HG02840 (cell line): Measurements from ENCODE around the gene SLC26A8.
"Not testable (repeated sequence)": the region's sequence is repeated elsewhere in the genome, so short reads cannot be mapped to it uniquely, and the experiment has no call there.

ENCODE experiments used
- ATAC-seq: cut with Tn5 transposase; IDR thresholded peaks from one replicate; pipeline ENCODE4 v1.9.1; 2021; ENCODE audit warnings: mild to moderate bottlenecking, moderate library complexity, moderate number of reproducible peaks; ENCODE audit not compliant: unreplicated experiment, low FRiP score

SLC26A8 gene

DNA sequence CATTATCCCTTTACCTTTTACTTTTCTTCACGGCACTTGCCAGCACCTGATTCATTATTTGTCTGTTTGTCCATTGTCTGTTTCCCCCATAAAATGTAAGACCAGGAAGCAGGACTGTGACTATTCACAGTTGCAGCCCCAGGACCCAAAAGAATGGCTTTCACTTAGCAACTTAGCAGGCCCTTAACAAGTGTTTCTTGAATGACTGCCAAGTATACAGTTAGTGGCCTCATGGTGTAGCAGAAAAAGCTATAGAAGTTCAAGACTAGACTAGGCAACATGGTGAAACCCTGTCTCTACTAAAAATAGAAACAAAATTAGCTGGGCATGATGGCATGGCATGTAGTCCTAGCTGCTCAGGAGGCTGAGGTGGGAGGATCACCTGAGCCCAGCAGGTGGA lies 4.3 kb downstream of the SLC26A8 start:
- no peak for ATAC-seq

DNA sequence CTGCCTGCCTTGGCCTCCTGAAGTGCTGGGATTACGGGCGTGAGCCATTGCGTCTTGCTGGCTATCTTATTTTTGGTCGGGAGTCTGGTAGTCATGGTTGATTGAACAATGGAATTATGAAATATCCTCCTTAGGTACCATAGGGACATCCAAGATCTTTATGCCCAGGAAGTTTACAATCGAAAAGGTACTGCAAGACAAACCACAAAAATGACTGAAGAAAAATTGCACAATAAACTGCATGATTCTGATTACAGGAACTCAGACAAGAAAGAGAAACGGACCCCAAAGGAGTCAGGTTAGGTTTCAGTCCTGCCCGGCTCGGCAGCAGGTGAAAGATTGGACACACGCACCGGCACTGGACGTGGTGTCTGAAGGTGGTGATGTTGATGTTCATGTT lies 5.3 kb downstream of the SLC26A8 start:
- no peak for ATAC-seq

GRCh38 chr6:36018339-36018738 lies 6.1 kb downstream of the SLC26A8 start:
- ATAC-seq, result no peak

DNA sequence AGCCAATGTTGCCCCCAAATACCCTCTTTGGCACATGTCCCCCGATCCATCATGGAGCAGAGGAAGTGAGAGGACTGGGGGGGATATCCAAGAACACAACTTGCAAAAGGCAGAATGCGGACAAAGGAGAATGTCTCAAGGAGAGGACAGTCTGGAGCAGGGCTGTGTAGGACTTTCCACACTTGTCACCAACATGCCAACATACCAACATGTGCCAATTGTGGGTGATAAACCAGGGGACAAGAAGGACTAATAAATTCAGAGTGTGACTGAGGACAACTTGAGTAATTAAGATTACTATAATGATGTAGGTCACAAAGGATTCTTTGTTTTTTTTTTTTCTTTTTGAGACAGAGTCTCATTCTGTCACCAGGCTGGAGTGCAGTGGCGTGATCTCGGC lies 8.8 kb downstream of the SLC26A8 start:
- ATAC-seq, result no peak

GRCh38 chr6:36000451-36000850 lies 24.0 kb downstream of the SLC26A8 start:
- no peak for ATAC-seq

DNA sequence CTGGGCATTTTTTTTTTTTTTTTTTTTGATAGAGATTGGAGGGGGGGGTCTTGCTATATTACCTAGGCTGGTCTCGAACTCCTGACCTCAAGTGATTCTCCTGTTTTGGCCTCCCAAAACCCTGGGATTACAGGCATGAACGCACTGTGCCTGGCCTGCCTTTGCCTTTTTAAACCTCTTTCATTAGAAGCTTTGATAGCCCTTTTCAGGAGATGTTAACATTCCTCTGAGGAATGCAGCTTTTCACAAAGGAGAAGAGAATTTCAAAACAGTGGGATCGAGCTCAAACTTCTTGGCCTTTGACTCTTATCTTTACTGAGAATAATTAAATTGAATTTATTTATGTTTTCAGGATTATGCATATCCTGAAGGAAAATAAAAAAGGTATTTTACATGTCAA lies 31.3 kb downstream of the SLC26A8 start:
- no peak for ATAC-seq

- ATAC-seq, result not testable (repeated sequence)
Observed at GRCh38 chr6:35988047-35988446, 36.4 kb downstream of the SLC26A8 start.

DNA sequence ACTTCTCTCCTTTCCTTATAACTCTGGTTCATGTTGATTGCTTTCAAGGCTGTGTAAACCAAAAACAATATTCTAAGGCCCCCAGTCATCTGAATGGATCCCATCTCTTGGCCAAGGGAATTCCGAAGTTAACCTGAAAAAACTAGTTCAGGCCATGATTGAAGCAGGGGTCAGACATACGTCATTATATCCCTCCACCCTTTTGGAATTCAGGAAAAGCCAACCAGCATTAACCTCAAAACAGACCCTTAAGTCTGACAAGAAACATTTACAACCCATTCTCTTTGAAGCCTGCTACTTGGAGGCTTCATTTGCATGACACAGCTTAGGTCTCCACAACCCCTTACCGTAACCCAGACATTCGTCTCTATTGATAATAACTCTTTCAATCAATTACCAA lies 39.7 kb downstream of the SLC26A8 start:
- ATAC-seq, result no peak

DNA sequence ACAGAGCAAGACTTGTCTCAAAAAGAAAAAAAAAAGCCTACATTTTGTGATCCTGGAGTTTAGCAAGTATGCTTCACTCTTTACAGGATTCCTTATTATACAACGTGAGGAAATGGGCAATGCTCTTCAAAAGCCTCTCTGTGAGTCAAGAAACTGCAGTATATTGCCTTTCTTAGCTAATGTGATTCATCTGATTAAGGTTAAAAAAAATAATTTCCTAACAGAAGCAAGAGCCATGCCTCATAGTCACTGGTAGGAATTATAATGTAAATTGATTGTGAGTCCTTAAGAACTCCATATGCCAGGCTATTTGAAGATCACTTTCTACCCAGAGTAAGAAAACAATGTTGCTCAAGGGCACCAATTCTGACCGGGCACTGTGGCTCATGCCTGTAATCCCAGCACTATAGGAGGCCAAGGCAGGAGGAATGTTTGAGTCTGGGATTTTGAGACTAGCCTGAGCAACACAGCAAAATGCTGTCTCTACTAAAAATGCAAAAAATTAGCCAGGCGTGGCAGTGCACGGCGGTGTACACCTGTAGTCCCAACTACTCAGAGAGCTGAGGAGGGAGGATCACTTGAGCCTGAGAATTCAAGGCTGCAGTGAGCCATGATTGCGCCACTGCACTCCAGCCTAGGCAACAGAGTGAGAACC lies 43.3 kb downstream of the SLC26A8 start:
- ATAC-seq, result no peak

DNA sequence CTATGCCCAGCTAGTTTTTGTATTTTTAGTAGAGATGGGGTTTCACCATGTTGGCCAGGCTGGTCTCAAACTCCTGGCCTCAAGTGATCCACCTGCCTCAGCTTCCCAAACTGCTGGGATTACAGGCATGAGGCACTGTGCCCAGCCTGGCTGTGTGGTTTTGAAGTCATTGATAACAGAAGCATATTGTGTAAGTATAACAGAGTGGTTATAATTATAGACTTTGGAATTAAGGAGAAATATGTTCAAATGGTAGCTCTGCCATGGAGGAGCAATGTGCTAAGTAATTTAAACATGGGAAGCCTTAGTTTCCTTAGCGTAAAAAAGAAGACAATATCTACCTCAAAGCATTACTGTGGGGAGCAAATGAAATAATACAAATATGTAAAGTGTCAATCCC lies 44.3 kb downstream of the SLC26A8 start:
- ATAC-seq, result not testable (repeated sequence)

GRCh38 chr6:35977308-35977707 lies 47.1 kb downstream of the SLC26A8 start:
- ATAC-seq, result no peak

DNA sequence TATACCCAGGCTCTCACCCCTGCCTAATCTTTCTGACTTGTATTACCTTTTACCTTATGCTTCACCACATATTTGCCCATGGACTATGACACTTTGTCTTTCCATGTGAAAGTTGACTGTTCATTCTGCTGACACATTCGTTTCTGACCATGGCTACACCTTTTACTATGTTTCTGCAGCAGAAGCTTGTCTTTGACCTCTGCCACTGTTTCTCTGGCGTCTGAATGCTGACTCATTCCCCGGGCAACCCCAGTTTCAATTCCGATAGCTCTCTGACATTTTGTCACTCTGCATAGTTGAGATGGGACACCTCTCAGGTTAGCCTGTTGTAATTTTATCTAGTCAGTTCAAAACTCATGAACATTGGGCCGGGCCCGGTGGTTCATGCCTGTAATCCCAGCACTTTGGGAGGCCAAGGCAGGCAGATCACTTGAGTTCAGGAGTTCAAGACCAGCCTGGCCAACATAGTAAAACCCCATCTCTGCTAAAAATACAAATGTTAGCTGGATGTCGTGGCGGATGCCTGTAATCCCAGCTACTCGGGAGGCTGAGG lies 50.7 kb downstream of the SLC26A8 start:
- ATAC-seq, result no peak

DNA sequence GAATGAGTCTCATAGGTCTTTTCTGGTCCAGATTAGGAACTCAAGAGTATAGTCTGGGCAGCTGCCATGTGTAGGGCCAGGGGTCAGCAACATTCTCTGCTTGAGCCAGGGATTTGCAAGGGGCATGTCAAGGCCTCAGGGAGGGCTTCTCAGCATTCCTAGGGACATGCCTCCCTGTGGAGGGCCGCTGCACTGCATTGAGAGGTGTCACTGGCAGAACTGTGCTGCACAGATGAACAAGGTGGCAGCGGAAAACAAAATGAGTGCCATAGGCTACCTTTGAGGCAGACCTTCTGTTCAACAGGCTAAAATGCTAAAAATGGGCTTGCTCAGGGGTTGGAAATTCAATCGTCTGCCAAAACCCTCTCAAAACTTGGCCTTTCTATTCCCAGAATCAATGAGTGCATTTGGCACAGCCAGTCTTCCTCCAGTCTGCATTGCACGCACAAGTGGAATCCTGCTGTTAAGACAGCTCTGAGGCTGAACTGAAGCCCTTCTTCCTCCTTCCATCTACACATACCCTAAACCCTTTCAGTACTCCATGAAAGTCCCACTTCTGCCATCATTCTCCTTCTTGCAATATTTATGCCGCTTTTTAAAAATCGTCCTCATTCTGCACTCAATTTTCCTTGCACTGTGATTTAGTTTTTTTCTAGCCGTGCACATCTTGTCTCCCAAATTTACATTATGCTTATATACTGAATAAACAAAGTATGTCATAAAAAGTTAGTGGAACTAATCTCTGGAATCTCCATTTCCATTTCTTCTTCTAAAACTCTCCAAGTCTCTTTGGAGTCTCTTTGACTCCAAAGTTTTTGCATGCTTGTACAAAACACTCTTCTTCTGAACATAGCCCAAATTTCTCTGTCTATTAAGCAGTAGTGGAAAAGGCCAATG lies 51.7 kb downstream of the SLC26A8 start:
- ATAC-seq, result no peak

GRCh38 chr6:35970181-35970580 lies 54.3 kb downstream of the SLC26A8 start:
- no peak for ATAC-seq

DNA sequence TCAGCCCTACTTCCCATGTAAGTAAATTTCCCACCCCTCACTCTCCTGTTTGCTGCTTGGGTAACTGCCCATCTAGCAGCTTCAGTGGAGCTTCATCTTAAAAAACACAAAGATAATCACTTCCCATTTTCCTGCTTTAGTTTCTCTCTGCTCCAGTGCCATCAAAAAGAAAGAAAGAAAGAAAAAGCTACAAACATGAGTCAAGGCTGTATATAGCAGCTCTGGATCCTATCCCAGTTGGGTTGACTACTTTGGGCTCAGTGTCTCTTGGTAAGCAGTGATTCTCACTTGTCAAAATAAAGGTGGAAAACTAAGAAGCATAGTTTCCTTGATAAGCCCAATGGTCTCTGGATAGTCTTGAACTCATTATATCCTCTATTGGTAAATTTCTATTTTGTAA lies 54.8 kb downstream of the SLC26A8 start:
- ATAC-seq, result no peak

DNA sequence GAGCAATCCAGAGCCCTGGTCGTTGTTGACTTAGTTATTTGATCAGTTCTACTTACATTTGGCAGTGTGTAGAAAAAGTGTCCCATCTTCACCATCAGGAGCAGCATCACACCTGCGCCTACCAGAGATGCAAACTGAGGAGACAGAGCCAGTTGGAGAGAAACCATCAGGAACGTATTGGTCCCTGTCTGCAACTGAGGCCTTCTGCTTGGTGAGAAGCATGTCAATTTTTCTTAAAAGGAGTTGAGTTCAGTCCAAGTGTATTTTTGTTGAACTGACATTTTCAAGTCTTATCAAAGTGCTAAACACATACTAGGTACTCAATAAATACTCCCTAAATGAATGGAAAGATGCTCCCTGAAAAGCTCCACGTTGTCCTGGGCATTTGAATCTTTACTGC lies 55.6 kb downstream of the SLC26A8 start:
- no peak for ATAC-seq

GRCh38 chr6:35967076-35967774 lies 57.2 kb downstream of the SLC26A8 start:
- ATAC-seq, result no peak

DNA sequence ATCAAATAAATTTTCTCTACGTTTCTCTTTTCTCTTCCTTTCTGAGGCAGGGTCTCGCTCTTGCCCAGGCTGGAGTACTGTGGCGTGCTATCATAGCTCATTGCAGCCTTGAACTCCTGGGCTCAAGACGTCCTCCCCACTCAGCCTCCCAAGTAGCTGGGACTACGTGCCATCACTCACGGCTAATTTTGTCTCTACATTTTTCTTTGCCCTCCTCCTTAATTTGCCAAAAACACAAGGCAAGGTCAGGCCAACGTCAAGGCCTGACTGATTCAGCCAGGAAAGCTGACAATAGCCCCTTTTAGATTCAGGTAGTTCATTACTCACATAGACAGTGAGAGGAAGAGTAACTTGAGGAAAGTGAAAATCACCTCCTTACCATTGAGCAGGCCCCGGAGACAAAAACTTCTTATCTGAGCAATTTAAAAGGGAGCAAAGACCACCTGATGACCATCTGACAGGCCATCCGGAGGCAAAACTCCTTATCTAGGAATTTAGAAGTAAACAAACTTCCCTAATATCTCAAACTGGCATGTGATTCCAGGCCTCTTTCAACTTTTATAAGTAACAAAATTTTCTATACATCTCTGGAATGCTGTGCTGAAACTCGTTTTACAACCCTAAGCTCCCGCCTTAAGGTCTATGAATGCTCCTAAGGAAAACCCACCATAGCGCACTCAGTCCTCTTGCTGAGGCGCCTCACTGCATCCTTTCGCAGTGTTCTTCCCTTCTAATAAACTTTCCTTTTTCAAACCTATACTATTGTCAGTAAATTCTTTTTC lies 61.5 kb downstream of the SLC26A8 start:
- no peak for ATAC-seq

DNA sequence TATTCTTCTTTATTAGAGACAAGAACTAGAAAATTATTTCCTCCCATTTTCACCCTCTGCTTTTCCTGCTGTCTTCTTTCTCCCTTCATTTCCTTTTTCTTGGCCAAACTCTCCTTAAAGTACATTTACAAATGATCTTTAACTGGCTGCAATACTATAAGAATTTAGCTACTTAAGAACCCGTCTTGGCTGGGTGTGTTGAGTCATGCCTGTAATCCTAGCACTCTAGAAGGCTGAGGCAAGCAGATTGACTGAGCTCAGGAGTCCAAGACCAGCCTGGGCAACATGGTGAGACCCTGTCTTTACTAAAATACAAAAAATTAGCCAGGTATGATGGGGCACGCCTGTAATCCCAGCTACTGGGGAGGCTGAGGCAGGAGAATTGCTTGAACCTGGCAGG lies 64.3 kb downstream of the SLC26A8 start:
- no peak for ATAC-seq

DNA sequence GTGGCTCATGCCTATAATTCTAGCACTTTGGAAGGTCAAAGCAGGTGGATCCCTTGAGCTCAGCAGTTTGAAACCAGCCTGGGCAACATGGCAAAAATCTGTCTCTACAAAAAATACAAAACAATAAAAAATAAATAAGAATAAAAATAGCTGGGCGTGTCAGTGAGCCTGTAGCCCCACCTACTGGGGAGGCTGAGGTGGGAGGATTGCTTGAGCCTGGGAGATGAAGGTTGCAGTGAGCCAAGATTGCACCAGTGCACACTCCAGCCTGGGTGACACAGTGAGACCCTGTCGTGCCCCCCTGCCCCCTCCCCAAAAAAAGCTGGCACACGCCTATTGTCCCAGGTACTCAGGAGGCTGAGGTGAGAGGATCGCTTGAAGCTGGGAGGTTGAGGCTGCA lies 68.5 kb downstream of the SLC26A8 start:
- ATAC-seq, result no peak
